ENCODE results near the gene NPC2.

Gene NPC2

DNA sequence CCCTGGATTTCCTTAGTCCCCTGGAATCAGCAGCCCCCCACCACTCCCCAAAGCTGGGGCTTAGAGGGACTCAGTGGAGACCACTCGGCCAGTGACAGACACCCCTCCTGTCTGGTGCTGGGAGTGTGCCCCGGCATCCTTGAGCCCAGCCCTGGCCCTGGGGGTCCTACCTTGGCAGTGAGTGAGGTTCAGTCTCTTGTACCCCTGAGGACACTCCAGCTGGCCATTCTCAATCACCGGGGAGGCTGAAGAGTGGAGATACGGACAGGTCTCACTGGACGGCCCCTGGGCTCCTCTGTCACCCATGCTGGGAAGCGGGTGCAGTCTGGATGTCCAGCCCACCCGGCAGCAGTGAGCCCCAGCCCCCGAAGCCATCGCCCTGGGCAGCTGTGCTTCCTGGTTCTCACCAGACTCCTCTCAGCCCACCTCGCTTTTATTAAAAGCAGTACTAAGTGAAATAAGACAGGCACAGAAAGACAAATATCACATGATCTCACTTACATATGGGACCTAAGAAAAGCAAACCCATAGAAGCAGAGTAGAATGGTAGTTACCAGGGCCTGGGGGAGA lies 42.7 kb upstream of the NPC2 start:
- in situ Hi-C loops (cut with MboI; ENCODE audit: low pct_unique_long_range_greater_than_20kb, low sequenced_read_pairs, unreplicated experiment) = no loop called here
- TF ChIP-seq, protein P1, sequence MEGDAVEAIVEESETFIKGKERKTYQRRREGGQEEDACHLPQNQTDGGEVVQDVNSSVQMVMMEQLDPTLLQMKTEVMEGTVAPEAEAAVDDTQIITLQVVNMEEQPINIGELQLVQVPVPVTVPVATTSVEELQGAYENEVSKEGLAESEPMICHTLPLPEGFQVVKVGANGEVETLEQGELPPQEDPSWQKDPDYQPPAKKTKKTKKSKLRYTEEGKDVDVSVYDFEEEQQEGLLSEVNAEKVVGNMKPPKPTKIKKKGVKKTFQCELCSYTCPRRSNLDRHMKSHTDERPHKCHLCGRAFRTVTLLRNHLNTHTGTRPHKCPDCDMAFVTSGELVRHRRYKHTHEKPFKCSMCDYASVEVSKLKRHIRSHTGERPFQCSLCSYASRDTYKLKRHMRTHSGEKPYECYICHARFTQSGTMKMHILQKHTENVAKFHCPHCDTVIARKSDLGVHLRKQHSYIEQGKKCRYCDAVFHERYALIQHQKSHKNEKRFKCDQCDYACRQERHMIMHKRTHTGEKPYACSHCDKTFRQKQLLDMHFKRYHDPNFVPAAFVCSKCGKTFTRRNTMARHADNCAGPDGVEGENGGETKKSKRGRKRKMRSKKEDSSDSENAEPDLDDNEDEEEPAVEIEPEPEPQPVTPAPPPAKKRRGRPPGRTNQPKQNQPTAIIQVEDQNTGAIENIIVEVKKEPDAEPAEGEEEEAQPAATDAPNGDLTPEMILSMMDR (IDR thresholded peaks at IDR 0.05; ENCODE audit: extremely low read depth, insufficient read depth, missing control alignments) = no peak
- no peak for DNase-seq (ENCODE audit: low spot score)

DNA sequence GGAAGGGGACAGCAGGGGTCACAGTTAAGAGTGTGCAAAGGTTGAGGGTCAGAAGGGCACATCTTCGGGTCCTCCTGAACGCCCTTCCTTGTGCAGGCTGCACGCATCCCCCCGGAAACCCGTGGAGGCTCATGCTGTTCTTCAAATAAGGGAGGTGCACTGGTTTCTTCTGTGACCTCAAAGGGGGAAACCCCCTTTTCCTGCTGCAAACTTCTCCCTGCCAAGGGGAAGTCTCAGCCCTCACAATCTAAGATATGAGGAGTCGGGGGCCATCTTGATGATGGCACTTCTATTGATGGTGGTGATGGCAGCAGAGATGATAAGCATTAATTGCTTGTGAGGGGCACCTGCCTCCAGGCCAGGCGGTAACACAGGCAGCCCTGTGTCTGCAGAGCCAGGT lies 40.5 kb upstream of the NPC2 start:
- TF ChIP-seq, protein P1 (IDR thresholded peaks at IDR 0.05; ENCODE audit: extremely low read depth, insufficient read depth, missing control alignments) = no peak
- in situ Hi-C loops (cut with MboI; ENCODE audit: low pct_unique_long_range_greater_than_20kb, low sequenced_read_pairs, unreplicated experiment) = no loop called here
- DNase-seq (ENCODE audit: low spot score) = no peak

DNA sequence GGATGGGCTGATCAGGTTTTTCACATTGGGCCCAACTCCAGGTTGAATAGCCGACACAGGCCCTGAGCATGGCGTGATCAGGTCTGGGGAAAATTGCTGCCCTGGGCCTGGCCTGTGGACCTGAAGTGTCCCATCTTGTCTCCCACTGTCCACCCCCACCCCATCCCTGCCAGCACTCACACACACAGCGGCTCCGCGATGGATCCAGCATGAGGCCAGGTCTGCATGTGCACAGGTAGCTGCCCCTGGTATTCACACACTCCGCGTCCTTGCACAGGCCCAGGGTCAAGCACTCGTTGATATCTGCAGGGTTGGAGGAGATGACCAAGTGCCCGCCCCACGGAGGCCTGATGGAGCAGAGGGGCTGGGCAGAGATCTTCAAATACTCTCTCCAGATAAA lies 39.1 kb upstream of the NPC2 start:
- no peak for DNase-seq (ENCODE audit: low spot score)
- in situ Hi-C loops (cut with MboI; ENCODE audit: low pct_unique_long_range_greater_than_20kb, low sequenced_read_pairs, unreplicated experiment) = no loop called here
- TF ChIP-seq, protein P1 (IDR thresholded peaks at IDR 0.05; ENCODE audit: extremely low read depth, insufficient read depth, missing control alignments) = no peak

DNA sequence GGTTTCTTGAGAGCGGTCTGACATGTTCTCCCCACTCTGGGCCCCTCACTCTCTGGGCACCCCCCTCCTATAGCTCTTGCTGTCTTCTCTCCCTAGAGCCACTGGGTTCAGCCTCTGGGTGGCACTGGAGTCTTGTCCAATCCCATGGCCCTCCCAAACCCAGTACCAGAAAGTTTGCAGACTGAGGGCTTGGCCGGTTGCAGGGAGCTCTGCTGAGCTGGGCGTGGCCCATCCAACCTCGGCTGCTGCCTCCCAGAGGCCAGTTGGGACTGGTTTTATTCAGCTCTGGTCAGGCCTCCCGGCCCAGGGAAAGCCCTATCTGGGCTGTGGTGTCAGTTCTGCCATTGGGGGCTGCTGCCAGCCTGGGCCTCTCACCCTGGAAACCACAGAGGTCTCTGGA lies 38.4 kb upstream of the NPC2 start:
- no peak for DNase-seq (ENCODE audit: low spot score)
- in situ Hi-C loops (cut with MboI; ENCODE audit: low pct_unique_long_range_greater_than_20kb, low sequenced_read_pairs, unreplicated experiment) = no loop called here
- TF ChIP-seq, protein P1 (IDR thresholded peaks at IDR 0.05; ENCODE audit: extremely low read depth, insufficient read depth, missing control alignments) = no peak

DNA sequence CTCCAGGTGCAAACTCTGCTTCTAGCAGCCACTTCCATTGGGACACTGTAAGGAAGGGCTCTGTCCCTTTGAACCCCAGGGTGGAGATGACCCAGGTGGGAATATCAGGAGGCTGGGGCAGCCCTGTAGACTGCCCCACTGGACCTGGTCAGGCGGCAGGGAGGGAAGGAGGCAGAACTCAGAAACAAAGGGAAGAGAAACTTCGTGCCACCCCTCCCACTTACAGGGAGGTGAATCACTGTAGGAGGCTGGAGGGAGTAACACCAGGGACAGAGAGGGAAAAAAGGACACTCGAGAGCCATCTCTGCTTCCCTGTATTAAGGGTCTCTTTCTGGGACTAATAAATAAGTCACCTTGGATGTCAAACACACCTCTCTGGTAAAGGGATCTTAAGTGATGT lies 37.9 kb upstream of the NPC2 start:
- in situ Hi-C loops (cut with MboI; ENCODE audit: low pct_unique_long_range_greater_than_20kb, low sequenced_read_pairs, unreplicated experiment) = no loop called here
- DNase-seq (ENCODE audit: low spot score) = no peak
- TF ChIP-seq, protein P1 (IDR thresholded peaks at IDR 0.05; ENCODE audit: extremely low read depth, insufficient read depth, missing control alignments) = no peak

DNA sequence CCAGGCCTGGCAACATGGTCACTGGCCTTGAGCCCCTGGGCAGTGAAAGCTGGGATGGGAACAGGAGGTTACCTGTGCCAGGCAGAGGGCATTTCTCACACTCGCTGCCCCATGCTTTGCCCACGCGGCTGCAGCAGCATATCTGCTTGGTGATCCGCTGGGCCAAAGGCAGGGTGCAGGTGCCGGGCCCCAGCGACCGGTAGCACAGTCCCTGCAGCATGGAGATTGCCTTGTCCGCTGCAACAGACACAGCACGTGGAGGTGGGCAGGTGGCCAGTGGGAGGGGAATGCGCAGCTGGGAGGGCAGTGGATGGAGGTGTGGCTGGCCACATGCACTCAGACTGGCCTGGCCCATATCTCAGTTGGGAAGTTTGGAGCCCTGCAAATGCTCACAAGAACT lies 35.8 kb upstream of the NPC2 start:
- in situ Hi-C loops (cut with MboI; ENCODE audit: low pct_unique_long_range_greater_than_20kb, low sequenced_read_pairs, unreplicated experiment) = no loop called here
- TF ChIP-seq, protein P1 (IDR thresholded peaks at IDR 0.05; ENCODE audit: extremely low read depth, insufficient read depth, missing control alignments) = no peak

DNA sequence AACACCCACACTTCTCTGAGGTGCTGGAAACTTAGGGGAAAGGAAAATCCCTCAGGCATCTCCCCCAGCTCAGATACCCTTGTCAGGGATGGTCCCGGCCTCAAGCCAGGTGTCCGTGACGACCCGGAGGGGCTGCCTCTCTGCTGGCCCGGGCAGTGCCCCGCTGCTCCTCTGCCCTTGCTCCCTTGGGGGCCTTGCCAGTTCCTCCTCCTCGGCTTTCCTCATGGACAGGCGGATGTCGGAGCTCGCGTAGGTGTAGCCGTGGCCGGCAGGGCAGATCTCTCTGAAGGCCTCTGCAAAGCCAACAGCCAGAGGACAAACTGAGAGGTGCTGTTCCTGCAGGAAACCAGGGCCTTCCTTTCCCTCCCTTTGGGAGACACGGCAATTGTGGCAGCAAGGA lies 35.3 kb upstream of the NPC2 start:
- TF ChIP-seq, protein P1 (IDR thresholded peaks at IDR 0.05; ENCODE audit: extremely low read depth, insufficient read depth, missing control alignments) = no peak
- DNase-seq (ENCODE audit: low spot score) = no peak
- in situ Hi-C loops (cut with MboI; ENCODE audit: low pct_unique_long_range_greater_than_20kb, low sequenced_read_pairs, unreplicated experiment) = no loop called here

More for the DNA sequence above, 35.8 kb upstream of the NPC2 start:
- DNase-seq (ENCODE audit: low spot score) = no peak
